Progenitor cell of endocrine pancreas (in vitro differentiated cells): Measurements from ENCODE around the gene TMA7. TPM values are rescaled to one million over a fixed set of nuclear protein-coding genes. Genes with fewer than 3 reads are reported as not detected.

Experiments used
- DNase-seq: peaks from one replicate; pipeline ENCODE4 v3.0.0; 2021; ENCODE audit warnings: low spot score; ENCODE audit not compliant: unreplicated experiment
- H3K27ac Mint-ChIP-seq: 2 replicates; pipeline ENCODE4 v1.8.0; 2021; ENCODE audit warnings: mild to moderate bottlenecking, moderate library complexity, mixed read lengths
- H3K27me3 Mint-ChIP-seq: 2 replicates; pipeline ENCODE4 v1.8.0; 2021; ENCODE audit warnings: mixed read lengths
- H3K36me3 Mint-ChIP-seq: 2 replicates; pipeline ENCODE4 v1.8.0; 2022; ENCODE audit warnings: mixed read lengths; ENCODE audit not compliant: insufficient read depth
- H3K4me1 Mint-ChIP-seq: 2 replicates; pipeline ENCODE4 v1.8.0; 2021; ENCODE audit warnings: low read depth, mixed read lengths
- H3K4me3 Mint-ChIP-seq: 2 replicates; pipeline ENCODE4 v1.8.0; 2021; ENCODE audit warnings: low read depth, mild to moderate bottlenecking, moderate library complexity, mixed read lengths
- H3K9me3 Mint-ChIP-seq: 2 replicates; pipeline ENCODE4 v1.8.0; 2021; ENCODE audit warnings: low read depth, mixed read lengths
- total RNA-seq: library from RNA; stranded (reverse); gene quantifications from 2 replicates; pipeline ENCODE4 v1.2.1, GENCODE V29; 2021
- TF ChIP-seq, protein P1 (sequence below): fragments of 200-600 bp; sonication (generic); IDR thresholded peaks from one replicate; pipeline ENCODE4 v1.5.0; 2021; ENCODE audit warnings: antibody characterized with exemption, mild to moderate bottlenecking; ENCODE audit not compliant: unreplicated experiment

The TMA7 gene
- total RNA-seq, 1 donor from 2014 or later: 253 TPM

DNA sequence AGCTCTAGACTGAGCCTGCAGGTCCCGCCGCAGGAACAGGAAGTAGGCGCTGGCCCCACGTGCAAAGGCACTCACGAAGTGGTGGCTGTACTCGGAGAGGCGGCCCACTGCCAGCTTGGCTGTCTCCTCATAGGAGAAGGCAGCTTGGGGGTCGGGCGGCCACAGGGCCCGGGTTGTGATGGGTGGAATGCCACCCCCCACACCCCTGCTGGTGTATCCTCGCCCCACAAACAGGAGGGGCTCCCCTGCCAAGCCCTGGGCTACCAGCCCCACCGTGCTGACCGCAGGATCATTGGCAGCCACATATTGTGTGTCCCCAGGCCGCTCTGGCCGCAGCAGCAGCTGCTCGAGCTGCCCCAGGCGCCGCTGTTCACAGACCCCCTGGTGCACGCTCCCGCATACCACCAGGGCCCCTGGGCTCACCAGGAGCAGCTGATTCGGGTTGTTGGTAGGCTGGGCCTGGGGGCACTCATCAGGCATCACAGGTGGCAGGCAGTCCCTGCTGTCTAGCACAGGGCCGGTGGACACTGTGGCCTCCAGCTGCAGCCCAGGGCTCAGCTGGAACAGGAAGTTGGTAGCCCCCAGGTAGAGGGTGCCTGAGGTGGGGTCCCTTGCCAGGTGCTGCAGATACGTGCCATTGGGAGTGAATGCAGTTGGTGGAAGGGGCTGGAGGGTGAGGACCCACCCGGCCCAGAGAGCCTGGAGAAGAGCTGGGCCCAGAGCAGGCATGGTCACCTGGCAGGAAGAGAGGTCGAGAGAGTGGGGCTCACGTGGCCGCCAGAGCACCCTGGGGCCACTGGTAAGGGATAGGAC lies 16.0 kb upstream of the TMA7 start:
- Mint-ChIP-seq H3K4me1 (peaks cover 39% of the 10 kb centered on the region), H3K27me3 (no peaks in the 10 kb centered on the region), H3K27ac (peak overlapping the region; percentile 82), H3K4me3 (no peak overlapping the region), H3K36me3 (peaks cover 10% of the 10 kb centered on the region), H3K9me3 (no peaks in the 10 kb centered on the region)
- TF ChIP-seq, protein P1, sequence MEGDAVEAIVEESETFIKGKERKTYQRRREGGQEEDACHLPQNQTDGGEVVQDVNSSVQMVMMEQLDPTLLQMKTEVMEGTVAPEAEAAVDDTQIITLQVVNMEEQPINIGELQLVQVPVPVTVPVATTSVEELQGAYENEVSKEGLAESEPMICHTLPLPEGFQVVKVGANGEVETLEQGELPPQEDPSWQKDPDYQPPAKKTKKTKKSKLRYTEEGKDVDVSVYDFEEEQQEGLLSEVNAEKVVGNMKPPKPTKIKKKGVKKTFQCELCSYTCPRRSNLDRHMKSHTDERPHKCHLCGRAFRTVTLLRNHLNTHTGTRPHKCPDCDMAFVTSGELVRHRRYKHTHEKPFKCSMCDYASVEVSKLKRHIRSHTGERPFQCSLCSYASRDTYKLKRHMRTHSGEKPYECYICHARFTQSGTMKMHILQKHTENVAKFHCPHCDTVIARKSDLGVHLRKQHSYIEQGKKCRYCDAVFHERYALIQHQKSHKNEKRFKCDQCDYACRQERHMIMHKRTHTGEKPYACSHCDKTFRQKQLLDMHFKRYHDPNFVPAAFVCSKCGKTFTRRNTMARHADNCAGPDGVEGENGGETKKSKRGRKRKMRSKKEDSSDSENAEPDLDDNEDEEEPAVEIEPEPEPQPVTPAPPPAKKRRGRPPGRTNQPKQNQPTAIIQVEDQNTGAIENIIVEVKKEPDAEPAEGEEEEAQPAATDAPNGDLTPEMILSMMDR: no peak
- no peak for DNase-seq

DNA sequence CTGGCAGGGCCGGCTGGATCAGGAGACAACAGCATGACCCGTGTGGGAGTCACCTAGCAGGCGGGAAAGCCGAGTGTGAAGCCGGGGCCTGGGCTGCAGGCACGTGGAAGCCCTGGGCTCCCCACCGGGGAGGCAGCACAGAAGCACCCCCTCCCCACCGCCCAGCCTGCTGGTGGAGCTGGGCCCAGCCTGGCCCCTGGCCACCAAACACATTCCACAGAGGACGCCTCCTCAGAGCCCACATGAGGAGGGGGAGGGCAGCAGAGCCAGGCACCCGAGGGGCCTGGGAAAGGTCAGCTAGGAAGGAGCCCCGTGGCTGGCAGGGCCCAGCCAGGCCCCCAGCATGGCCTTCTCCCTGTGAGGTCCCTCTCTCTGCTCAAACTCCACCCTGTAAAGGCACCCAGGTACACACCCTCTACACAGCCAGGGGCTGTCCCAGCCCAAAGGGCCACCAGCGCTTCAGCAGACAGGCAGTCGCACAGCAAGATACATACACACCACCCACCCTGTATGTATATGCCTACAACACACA lies 14.7 kb upstream of the TMA7 start:
- DNase-seq: no peak
- H3K4me1 Mint-ChIP-seq: peaks cover 40% of the 10 kb centered on the region
- peak overlapping the region; percentile 65 for H3K4me3 Mint-ChIP-seq
- TF ChIP-seq, protein P1: no peak
- peaks cover 10% of the 10 kb centered on the region for H3K36me3 Mint-ChIP-seq
- no peaks in the 10 kb centered on the region for H3K27me3 Mint-ChIP-seq
- H3K27ac Mint-ChIP-seq: peak overlapping the region; percentile 82
- H3K9me3 Mint-ChIP-seq: no peaks in the 10 kb centered on the region

GRCh38 chr3:48426401-48426909 lies 13.6 kb upstream of the TMA7 start:
- TF ChIP-seq, protein P1: no peak
- H3K27ac Mint-ChIP-seq: peak overlapping the region; percentile 97
- peak overlapping the region; percentile 65 for H3K4me3 Mint-ChIP-seq
- no peak for DNase-seq
- peaks cover 10% of the 10 kb centered on the region for H3K36me3 Mint-ChIP-seq
- H3K4me1 Mint-ChIP-seq: peaks cover 51% of the 10 kb centered on the region
- H3K9me3 Mint-ChIP-seq: no peaks in the 10 kb centered on the region
- H3K27me3 Mint-ChIP-seq: no peaks in the 10 kb centered on the region

GRCh38 chr3:48426944-48427629 lies 13.0 kb upstream of the TMA7 start:
- no peak for DNase-seq
- TF ChIP-seq, protein P1: no peak
- H3K36me3 Mint-ChIP-seq: peaks cover 13% of the 10 kb centered on the region
- H3K27ac Mint-ChIP-seq: peak overlapping the region; percentile 97
- no peaks in the 10 kb centered on the region for H3K27me3 Mint-ChIP-seq
- H3K4me1 Mint-ChIP-seq: peaks cover 56% of the 10 kb centered on the region
- no peaks in the 10 kb centered on the region for H3K9me3 Mint-ChIP-seq
- H3K4me3 Mint-ChIP-seq: peak overlapping the region; percentile 88

- no peaks in the 10 kb centered on the region for H3K9me3 Mint-ChIP-seq
- H3K36me3 Mint-ChIP-seq: peaks cover 13% of the 10 kb centered on the region
- no peaks in the 10 kb centered on the region for H3K27me3 Mint-ChIP-seq
- DNase-seq: no peak
- peaks cover 60% of the 10 kb centered on the region for H3K4me1 Mint-ChIP-seq
- TF ChIP-seq, protein P1: no peak
- peak overlapping the region; percentile 88 for H3K4me3 Mint-ChIP-seq
- H3K27ac Mint-ChIP-seq: peak overlapping the region; percentile 97
These were observed 12.5 kb upstream of the TMA7 start for GRCh38 chr3:48427630-48427962.
